ENCODE measurements around the gene ABCB9.
"Not testable (repeated sequence)": the region's sequence is repeated elsewhere in the genome, so short reads cannot be mapped to it uniquely, and the experiment has no call there.

ABCB9 gene

GRCh38 chr12:122961531-122962329 lies 4.5 kb downstream of the ABCB9 start:
- no peak for DNase-seq

DNA sequence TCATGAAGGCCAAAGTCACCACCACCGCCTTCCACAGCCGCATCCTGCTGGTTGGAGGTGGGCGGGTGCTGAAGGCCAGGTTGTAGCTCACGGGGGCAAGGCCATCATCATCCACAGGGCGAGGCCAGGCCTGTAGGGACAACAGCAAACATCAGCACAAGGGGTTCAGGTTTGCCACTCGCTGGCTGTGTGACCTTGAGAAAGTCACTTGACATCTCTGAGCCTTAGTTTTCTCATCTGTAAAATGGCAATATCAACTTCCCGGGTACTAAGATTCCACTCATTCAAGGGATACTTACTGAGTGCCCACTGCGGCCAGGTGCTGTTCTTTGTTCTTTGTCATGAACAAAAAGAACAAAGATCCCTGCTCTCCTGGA lies 6.1 kb downstream of the ABCB9 start:
- DNase-seq, result no peak

DNA sequence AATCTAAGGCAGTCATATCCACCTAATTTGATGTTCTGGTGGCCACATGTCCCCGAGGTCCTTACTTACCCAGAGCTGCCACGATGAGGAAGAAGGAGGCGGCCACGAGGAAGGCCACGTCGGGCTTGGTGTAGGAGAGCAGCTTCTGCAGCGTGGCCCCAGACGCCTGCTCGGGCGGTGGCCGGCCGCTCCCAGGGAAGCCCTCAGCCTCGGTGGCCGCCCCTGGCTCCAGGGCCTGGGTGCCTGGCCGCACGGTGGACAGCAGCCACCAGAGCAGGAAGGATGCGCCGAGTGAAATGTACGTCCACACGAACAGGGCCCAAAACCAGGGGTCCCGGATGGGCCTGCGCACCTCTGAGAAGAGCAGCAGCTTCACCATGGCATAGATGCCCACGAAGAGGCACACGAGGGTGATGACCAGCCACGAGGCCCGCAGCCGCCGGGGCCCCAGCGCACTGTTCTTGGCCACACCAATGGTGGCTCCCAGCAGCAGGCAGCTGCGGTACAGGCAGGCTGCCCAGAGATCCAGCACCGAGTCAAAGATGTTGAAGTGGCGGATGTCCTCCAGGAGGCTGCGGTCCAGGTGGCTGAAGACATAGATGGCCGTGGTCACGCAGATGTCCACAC lies 6.6 kb downstream of the ABCB9 start:
- DNase-seq, result no peak

- DNase-seq, result no peak
These were observed 7.9 kb downstream of the ABCB9 start for GRCh38 chr12:122958198-122958888.

DNA sequence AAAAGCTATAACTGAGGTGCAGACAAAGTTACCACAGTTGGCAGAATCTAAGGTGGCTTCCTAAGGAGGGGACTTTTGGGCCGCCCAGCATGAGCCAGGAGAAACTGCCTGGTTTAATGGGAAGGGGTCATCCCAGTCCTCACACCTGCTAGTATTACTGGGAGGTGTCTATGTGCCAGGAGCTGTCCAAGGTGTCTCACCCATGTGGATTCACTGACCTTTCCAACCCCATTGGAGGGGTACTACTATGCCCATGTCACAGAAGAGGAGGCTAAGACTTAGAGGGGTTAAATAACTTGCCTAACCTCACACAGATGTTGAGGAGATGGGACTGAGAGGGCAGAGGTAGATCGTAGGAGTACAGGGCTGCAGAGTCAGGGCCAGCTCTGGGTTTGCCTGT lies 10.2 kb downstream of the ABCB9 start:
- no peak for DNase-seq

DNA sequence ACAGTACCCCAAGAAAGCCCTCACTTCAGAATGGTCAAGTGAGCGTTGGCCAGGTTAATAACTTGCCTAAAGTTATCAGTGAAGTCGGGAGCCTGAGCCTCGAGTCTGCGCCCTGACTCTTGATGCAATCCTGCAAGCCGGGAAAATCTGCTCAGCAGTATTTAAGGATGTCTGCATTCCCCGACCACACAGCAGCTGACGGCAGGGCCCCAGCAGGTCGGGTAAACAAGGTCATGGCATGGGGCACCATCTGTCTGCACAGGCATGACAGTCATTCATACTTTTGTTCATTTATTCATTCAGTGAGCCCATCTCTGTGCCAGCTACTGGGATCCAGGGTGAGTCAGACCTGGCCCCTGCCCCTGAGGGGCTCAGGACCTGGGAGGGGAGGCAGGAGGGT lies 11.1 kb downstream of the ABCB9 start:
- DNase-seq, result no peak

GRCh38 chr12:122951979-122952892 lies 14.0 kb downstream of the ABCB9 start:
- peak; percentile 74 for DNase-seq

DNA sequence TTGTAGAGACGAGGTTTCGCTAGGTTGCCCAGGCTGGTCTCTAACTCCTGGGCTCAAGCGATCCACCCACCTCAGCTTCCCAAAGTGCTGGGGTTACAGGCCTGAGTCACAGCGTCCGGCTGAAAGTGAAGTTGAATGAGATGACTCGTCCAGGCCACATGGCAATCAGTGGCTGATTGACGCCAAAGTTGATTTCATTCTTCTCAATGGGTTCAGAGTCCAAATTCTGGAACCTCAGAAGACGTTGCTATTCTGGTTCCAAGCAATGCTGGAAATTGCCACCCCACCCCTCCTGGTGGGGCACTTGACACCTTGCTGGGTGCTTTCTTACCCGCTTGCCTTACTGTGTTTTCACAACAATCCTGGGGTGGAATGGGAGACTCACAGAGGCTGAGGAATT lies 14.9 kb downstream of the ABCB9 start:
- no peak for DNase-seq

GRCh38 chr12:122949816-122950675 lies 16.2 kb downstream of the ABCB9 start:
- no peak for DNase-seq

GRCh38 chr12:122949405-122949804 lies 16.9 kb downstream of the ABCB9 start:
- DNase-seq, result no peak

- DNase-seq, result no peak
These were observed 17.7 kb downstream of the ABCB9 start for GRCh38 chr12:122948605-122949004.

- DNase-seq, result no peak
These were observed 18.9 kb downstream of the ABCB9 start for GRCh38 chr12:122947352-122947792.

GRCh38 chr12:122946690-122947341 lies 19.4 kb downstream of the ABCB9 start:
- DNase-seq, result peak; percentile 73

DNA sequence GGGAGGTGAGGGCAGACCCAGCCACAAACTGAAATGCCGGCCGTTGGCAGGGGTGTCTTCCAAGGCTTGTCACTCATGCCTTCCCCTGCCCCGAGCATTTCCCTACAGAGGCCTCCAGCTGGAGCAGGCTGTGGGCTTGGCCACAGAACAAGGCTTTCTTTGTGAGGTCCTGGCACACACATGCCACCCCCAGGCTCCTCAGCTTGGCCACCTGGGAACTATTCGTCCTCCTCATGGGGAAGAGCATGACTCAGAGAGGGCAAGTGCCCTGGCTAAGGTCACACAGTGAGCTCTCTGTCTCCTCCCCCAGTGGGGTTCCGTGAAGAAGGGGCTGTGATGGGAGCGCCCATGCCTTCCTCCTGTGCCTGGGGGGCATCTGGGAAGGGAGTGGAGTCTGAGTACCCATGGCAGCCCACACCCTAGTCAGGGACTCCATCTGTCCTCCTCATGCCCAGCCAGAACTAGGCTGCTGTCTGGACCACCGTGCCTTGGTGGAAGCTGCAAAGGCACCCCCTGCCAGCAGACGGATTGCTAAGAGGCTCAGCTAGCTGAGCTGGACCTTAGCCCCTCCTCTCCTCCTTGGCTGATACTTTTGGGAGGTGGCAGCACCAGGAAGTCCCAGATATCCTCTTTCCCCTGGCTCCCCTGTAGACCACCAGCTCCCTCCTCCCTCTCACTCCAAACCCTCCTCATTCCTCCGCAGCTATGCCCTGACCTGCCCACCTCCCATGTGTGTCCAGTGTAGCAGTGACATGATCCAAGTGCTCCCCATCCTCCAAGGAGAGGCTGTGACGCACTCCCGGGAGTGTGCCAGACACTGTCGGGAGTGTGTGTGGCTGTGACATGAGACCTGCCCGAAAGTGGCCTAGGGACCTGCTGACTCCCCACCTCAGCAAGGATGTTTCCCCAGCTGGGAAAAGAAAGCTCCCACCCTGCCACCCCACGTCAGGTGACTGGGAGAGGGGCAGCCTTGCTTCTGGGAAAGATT lies 21.4 kb downstream of the ABCB9 start:
- DNase-seq, result no peak

DNA sequence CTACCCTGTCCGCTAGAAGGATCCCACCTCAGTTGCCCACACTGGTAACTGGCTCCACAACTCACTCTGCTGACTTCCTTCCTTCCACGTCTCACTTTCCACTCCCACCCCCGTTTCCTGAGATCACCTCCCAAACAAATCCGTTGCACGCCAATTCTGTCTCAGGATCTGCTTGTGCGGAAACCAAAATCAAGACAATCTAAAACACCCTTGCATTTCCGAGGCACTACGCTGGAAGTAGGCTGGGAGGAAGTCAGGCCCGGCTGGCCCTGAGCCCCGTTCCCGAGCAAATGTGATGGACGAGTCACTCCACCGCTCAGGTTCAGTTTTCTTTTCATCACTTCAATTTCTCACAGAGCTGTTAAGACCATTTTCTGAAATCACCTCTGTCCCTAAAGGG lies 23.1 kb downstream of the ABCB9 start:
- DNase-seq, result no peak

- no peak for DNase-seq
These were observed 23.6 kb downstream of the ABCB9 start for GRCh38 chr12:122942637-122943036.

DNA sequence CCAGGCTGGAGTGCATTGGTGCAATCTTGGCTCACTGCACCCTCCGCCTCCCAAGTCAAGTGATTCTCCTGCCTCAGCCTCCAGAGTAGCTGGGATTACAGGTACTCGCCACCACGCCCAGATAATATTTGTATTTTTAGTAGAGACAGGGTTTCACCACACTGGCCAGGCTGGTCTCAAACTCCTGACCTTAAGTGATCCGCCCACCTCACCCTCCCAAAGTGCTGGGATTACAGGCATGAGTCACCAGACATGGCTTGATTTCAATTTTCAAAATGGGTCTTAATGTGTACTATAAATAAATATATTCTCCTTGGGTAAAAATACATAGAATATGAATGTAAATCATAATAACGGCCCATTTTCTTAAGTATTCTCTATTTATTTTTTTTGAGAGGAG lies 24.9 kb downstream of the ABCB9 start:
- not testable (repeated sequence) for DNase-seq

DNA sequence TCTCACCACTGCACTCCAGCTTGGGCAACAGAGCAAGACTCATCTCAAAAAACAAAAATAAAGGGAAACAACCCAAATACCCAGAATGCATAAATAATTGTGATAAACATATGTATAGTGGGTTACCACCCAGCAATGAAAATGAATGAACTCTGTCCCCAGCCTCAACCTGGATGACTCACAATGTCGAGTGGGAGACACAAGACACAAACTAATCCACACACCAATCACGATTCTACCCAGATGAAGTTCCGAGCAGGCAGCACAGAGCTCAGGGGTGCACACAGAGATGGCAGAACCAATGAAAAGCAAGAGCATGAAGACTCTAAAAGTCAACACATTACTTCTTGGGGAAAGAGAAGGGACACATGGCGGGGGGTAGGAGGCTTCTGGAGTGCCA lies 27.1 kb downstream of the ABCB9 start:
- DNase-seq, result no peak

- no peak for DNase-seq
These were observed 28.6 kb downstream of the ABCB9 start for GRCh38 chr12:122937622-122938091.

GRCh38 chr12:122935318-122935717 lies 30.9 kb downstream of the ABCB9 start:
- no peak for DNase-seq
